Small intestine (tissue), 7 donors: ENCODE measurements around the gene PLD5. TPM values are rescaled to one million over a fixed set of nuclear protein-coding genes. Genes with fewer than 3 reads are reported as not detected.
"Not testable (repeated sequence)": the region's sequence is repeated elsewhere in the genome, so short reads cannot be mapped to it uniquely, and the experiment has no call there.

Experiments
- DNase-seq, 2 donors: peaks; one replicate each; pipeline versions ENCODE4 v3.0.0 to v3.0.0-alpha.2; 2013
- FAIRE-seq: peaks from 2 replicates; lab custom pipeline; 2012; peaks lifted over from hg19 to GRCh38; lab: Jason Lieb, UNC
- H3K27ac ChIP-seq, 3 donors: one replicate each; pipeline ENCODE4 v1.5.1; 2013; ENCODE audit warnings: low read length in 2 of 3, mild to moderate bottlenecking in 2 of 3, control low read depth in 1 of 3, inconsistent platforms in 1 of 3, low read depth in 1 of 3, moderate library complexity in 1 of 3
- H3K27me3 ChIP-seq, 3 donors: one replicate each; pipeline ENCODE4 v1.6.1; 2013; ENCODE audit warnings: low read length in 3 of 3, inconsistent platforms in 1 of 3; ENCODE audit not compliant: control insufficient read depth in 3 of 3, insufficient read depth in 3 of 3
- H3K36me3 ChIP-seq, 3 donors: one replicate each; pipeline ENCODE4 v1.6.1; 2013; ENCODE audit warnings: low read length in 3 of 3, inconsistent platforms in 1 of 3, low read depth in 1 of 3, mild to moderate bottlenecking in 1 of 3, moderate library complexity in 1 of 3; ENCODE audit not compliant: control insufficient read depth in 3 of 3, insufficient read depth in 2 of 3
- H3K4me1 ChIP-seq, 3 donors: one replicate each; pipeline ENCODE4 v1.6.1; 2013; ENCODE audit warnings: low read length in 2 of 3, inconsistent platforms in 1 of 3, low read depth in 1 of 3, mild to moderate bottlenecking in 1 of 3, moderate library complexity in 1 of 3; ENCODE audit not compliant: control insufficient read depth in 3 of 3, insufficient read depth in 2 of 3
- H3K4me3 ChIP-seq, 3 donors: one replicate each; pipeline ENCODE4 v1.5.1; 2013; ENCODE audit warnings: low read length in 3 of 3, control low read depth in 1 of 3, inconsistent platforms in 1 of 3, low read depth in 1 of 3, mild to moderate bottlenecking in 1 of 3, moderate library complexity in 1 of 3
- H3K9me3 ChIP-seq, 2 donors: one replicate each; pipeline ENCODE4 v1.6.1; 2013; ENCODE audit warnings: low read depth in 1 of 2, low read length in 1 of 2; ENCODE audit not compliant: control insufficient read depth in 2 of 2, insufficient read depth in 1 of 2
- WGBS, 3 donors: extraction: QIAGEN DNeasy Blood & Tissue Kit; methylation state at CpG; one replicate each; pipeline ENCODE4 v1.1.7; 2013; 5-methylcytosine and 5-hydroxymethylcytosine counted together
- polyA plus RNA-seq, 4 donors: library from polyadenylated mRNA; stranded (reverse) in 3 of 4; unstranded in 1 of 4; fragments of 200-250 nt in 3 of 4; fragments of 120-200 nt in 1 of 4; gene quantifications; one replicate each; pipeline versions ENCODE4 v1.2.1 to v1.2.3, GENCODE V29; 2013
- donor health status: healthy with polysubstance abuse.
- donor health status: control.
- donor health status: control.
- donor health status: Bipolar disorder and iron deficiency.
- donor health status: healthy.

Gene PLD5
- polyA plus RNA-seq, 4 donors = 0.12 to 0.13 TPM; not detected in 2

DNA sequence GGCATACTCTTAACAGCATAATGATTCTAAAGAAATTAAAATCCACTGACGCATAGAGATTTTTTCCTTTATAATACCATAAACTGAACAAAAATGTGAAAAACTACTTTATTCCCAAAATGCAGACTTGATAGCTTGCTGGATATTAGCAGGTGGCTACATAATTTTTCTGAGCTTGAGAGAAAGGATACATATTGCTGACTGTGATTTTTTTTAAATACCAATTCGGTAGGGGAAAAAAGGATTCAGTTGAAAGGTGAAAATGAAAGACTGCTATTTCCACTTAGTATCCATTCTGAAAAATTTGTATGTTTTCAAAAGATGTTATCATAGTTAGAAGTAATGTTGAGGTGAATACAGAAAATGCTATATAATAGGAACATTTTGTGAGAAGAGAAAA lies 435.6 kb downstream of the PLD5 start:
- WGBS, 3 donors = 86 to 87% (median 86%) methylated on average over 2 of the region's 2 CpGs
- Histone ChIP-seq H3K27ac (no peak overlapping the region), H3K9me3 (no peaks in the 10 kb centered on the region), H3K27me3 (no peaks in the 10 kb centered on the region), H3K36me3 (no peaks in the 10 kb centered on the region), H3K4me3 (no peak overlapping the region), H3K4me1 (no peaks in the 10 kb centered on the region)
- FAIRE-seq (no peak), DNase-seq (no peak)

DNA sequence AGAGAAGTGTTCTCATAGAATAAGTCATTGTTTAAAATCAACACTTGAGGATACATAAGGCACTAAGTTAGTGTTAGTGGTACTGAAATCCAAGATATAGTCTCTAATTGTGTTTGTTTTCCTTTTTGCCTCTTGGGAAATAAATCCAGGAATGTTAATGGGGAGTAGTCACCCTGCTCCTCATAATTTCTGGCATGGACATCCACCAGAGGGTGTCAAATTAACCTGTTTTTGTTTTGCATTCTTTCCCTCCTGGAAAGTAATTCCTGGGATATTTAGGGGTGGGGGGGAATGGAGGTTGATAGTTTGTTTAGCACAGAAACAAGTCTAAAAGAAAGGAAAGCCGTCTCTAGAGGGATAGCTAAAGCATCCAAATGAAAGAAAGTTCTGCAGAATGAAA lies 437.8 kb downstream of the PLD5 start:
- 50 to 70% (median 57%) methylated on average over 1 of the region's 1 CpG for WGBS, 3 donors
- Histone ChIP-seq H3K4me3 (no peak overlapping the region), H3K4me1 (no peaks in the 10 kb centered on the region), H3K27ac (no peak overlapping the region), H3K9me3 (no peaks in the 10 kb centered on the region), H3K27me3 (no peaks in the 10 kb centered on the region), H3K36me3 (no peaks in the 10 kb centered on the region)
- DNase-seq (no peak), FAIRE-seq (no peak)

GRCh38 chr1:242086093-242086492 lies 438.4 kb downstream of the PLD5 start:
- Histone ChIP-seq H3K4me1 (no peaks in the 10 kb centered on the region), H3K27ac (no peak overlapping the region), H3K9me3 (no peaks in the 10 kb centered on the region), H3K36me3 (no peaks in the 10 kb centered on the region), H3K27me3 (no peaks in the 10 kb centered on the region), H3K4me3 (no peak overlapping the region)
- FAIRE-seq (no peak), DNase-seq (no peak)
- WGBS, 3 donors = 45 to 66% (median 62%) methylated on average over 3 of the region's 3 CpGs

GRCh38 chr1:242083742-242084141 lies 440.8 kb downstream of the PLD5 start:
- 70 to 75% (median 72%) methylated on average over 2 of the region's 2 CpGs for WGBS, 3 donors
- H3K4me3 ChIP-seq = no peak overlapping the region
- no peak for FAIRE-seq

GRCh38 chr1:242081446-242081845 lies 443.1 kb downstream of the PLD5 start:
- H3K36me3 ChIP-seq = no peaks in the 10 kb centered on the region
- no peak for DNase-seq
- no peak for FAIRE-seq
- H3K27ac ChIP-seq = no peak overlapping the region
- no peaks in the 10 kb centered on the region for H3K27me3 ChIP-seq
- H3K4me3 ChIP-seq = no peak overlapping the region
- no peaks in the 10 kb centered on the region for H3K9me3 ChIP-seq
- no peaks in the 10 kb centered on the region for H3K4me1 ChIP-seq
- 29 to 70% (median 52%) methylated on average over 1 of the region's 1 CpG for WGBS, 3 donors

More at GRCh38 chr1:242083742-242084141, 440.8 kb downstream of the PLD5 start:
- DNase-seq = no peak
- Histone ChIP-seq H3K36me3 (no peaks in the 10 kb centered on the region), H3K27ac (no peak overlapping the region), H3K4me1 (no peaks in the 10 kb centered on the region), H3K9me3 (no peaks in the 10 kb centered on the region), H3K27me3 (no peaks in the 10 kb centered on the region)

DNA sequence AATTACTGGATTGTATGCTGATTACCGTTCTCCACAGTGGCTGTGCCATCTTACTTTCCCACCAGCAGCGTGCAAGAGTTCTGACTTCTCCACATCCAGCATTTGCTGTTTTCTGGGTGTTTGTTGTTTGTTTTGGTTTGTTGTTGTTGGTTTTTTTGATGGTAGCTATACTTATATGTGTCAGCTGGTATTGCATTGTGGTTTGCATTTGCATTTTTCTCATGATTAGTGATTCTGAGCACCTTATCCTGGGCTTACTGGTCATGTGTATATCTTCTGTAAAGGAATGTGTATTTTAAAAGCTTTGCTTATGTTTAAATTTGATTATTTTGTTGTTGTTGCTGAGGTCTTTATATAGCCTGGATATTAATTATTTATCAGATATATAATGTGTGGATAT lies 458.7 kb downstream of the PLD5 start:
- Histone ChIP-seq H3K4me3 (no peak overlapping the region), H3K36me3 (no peaks in the 10 kb centered on the region), H3K4me1 (no peaks in the 10 kb centered on the region), H3K9me3 (no peaks in the 10 kb centered on the region), H3K27me3 (no peaks in the 10 kb centered on the region), H3K27ac (no peak overlapping the region)
- 80 to 88% (median 83%) methylated on average over 2 of the region's 2 CpGs for WGBS, 3 donors
- DNase-seq (no peak), FAIRE-seq (no peak)

DNA sequence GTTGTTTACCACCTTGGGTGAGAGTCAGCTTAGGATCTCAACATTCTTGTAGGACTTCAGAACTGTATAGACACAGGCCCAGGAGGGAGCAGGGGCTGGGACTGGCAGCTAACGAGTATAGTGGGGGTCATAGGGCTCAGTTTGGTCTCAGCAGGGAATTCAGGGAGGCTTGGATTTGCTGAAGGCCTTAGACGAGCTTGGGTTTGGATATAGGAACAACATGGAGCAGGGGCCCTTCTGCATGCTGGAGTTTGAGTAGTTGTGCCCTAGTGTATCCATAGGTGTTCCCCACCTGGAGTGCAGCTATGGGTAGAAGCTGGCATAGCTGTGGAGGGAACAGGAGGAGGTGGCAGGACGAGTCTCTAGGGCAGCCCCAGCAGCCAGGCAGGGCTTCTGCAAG lies 462.2 kb downstream of the PLD5 start:
- 25 to 49% (median 36%) methylated on average over 3 of the region's 3 CpGs for WGBS, 3 donors
- FAIRE-seq (no peak), DNase-seq (no peak)
- no peaks in the 10 kb centered on the region for H3K9me3 ChIP-seq
- no peaks in the 10 kb centered on the region for H3K36me3 ChIP-seq
- no peak overlapping the region for H3K27ac ChIP-seq
- no peaks in the 10 kb centered on the region for H3K4me1 ChIP-seq
- H3K4me3 ChIP-seq = no peak overlapping the region
- H3K27me3 ChIP-seq = no peaks in the 10 kb centered on the region

DNA sequence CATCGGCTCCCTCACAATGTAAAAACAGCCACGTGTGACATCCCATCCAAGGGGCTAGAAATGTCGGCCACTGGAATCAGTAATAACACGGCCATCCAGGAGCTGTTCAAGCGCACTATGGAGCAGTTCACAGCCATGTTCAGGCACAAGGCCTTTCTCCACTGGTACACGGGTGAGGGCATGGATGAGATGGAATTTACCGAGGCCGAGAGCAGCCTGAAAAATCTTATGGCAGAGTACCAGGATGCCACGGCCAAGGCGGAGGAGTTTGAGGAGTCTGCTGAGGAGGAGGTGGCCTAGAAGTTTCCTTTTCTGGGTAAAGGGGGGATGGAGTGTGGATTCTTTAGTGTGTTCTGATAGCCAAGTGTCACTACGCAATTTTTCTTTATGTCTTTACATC lies 464.5 kb downstream of the PLD5 start:
- Histone ChIP-seq H3K27me3 (no peaks in the 10 kb centered on the region), H3K36me3 (no peaks in the 10 kb centered on the region), H3K4me1 (no peaks in the 10 kb centered on the region), H3K9me3 (no peaks in the 10 kb centered on the region), H3K4me3 (no peak overlapping the region), H3K27ac (no peak overlapping the region)
- DNase-seq = no peak
- 84 to 90% (median 86%) methylated on average over 11 of the region's 11 CpGs for WGBS, 3 donors
- no peak for FAIRE-seq

DNA sequence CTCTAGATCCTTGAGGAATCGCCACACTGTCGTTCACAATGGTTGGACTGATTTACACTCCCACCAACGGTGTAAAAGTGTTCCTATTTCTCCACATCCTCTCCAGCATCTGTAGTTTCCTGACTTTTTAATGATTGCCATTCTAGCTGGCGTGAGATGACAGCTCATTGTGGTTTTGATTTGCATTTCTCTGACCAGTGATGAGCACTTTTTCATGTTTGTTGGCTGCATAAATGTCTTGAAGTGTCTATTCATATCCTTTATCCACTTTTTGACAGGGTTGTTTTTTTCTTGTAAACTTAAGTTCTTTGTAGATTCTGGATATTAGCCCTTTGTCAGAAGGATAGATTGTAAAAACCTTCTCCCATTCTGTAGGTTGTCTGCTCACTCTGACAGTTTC lies 465.9 kb downstream of the PLD5 start:
- not testable (repeated sequence) for H3K27ac ChIP-seq, H3K4me3 ChIP-seq, H3K4me1 ChIP-seq, DNase-seq, H3K36me3 ChIP-seq, FAIRE-seq, H3K27me3 ChIP-seq, H3K9me3 ChIP-seq
- 70 to 81% (median 73%) methylated on average over 4 of the region's 4 CpGs for WGBS, 3 donors
